ENCODE measurements around the gene C20orf204.

C20orf204 gene

DNA sequence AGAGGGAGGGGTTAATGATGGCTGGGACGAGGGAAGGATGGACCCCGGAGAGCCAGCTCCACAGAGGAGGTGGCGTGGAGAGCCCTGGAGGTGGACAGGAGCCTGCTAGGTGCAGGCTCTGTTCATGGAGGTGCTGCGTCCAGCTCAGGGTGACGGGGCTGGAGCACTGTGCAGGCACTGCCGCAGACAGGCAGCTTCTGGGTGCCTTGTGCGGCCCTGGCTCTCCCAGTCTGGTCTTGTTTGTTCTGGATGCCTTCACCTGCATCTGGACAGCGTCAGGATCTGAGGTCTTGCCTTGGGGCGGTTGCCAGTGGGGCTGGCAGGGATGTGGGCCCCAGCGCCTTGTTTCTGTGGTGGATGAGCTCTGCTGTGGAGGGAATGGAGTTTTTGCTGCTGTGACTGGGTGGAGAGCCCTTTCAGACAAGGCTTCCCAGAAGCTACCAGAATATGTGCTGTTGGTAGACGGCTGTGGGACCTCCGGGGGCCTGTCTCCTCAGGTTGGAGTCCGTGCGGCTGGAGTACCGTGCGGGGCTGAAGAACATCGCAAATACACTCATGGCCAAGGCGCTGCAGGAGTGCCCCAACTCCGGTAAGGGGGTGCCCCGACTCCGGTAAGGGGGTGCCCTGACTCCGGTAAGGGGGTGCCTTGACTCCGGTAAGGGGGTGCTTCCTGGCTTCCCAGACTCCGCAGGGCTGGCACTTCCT lies 7.8 kb upstream of the C20orf204 start:
- DNase-seq, result no peak

- no peak for DNase-seq
Measured at GRCh38 chr20:64029293-64030117, 6.5 kb upstream of the C20orf204 start.

- no peak for DNase-seq
Measured at GRCh38 chr20:64030371-64031134, 5.4 kb upstream of the C20orf204 start.

GRCh38 chr20:64031822-64032314 lies 4.1 kb upstream of the C20orf204 start:
- no peak for DNase-seq

- DNase-seq, result no peak
Measured at GRCh38 chr20:64032706-64033624, 3.0 kb upstream of the C20orf204 start.

DNA sequence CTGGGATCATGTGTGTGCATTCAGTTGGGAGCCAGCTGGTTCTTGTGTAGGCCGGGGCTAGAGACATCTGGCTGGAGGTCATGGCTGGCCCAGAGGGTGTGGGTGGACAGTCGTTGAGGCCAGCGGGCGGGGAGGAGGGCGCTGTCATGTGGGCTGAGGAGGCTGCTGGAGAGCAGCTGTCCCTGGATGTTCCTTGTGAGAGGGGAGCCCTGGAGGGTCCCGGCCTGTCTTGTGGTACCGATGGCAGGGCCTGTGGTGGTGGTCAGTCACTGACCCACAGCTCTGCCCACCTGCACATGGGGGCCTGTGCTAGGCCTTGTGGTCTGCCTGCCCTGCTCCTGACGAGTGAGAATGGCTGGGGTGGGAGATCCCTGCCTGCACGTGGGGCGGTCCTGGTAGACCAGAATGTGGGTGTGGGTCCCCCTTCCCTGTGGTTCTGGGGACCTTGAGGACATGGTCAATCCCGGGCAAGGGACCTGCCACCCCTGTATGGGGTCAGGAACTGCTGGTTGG lies 1.9 kb upstream of the C20orf204 start:
- DNase-seq, result no peak

DNA sequence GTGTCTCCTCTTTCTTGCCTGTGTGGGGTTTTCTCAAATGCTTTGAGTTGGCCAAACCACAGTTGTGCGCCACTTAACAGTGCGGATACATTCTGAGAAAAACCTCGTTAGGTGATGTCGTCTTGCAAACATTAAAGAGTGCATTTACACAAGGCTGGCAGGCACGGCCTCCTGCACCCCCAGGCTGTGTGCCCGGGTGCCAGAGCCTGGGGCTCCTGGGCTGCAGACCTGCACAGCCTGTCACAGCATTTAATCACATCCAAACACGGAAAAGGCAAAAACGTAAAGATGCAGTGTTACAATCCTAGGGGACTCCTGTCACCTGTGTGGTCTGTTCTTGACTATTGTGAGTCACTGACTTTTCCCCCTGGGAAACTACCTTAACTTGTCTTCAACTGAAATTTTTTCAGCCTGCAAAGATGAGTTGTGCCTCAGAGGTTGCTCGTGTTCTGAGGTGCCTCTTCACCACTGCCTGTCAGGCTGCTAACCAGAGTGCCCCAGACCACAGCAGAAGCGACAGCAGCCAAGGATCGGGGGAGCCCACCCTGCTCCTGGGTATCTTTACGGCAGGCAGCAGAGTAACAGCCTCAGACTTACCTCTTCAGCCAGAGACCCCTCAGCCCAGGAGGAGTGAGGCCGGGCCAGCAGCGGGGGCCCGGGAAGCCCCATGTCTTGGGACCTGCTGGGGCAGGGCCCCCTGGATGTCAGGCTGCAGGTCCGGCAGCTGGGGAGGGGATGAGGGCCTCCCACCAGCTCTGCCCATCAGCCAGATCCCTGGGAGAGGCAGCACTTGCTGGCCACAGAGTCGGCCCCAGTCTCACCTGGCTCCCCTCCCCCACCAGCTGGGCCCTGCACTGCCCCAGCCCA lies 683 bp upstream of the C20orf204 start:
- DNase-seq, result peak; percentile 30

DNA sequence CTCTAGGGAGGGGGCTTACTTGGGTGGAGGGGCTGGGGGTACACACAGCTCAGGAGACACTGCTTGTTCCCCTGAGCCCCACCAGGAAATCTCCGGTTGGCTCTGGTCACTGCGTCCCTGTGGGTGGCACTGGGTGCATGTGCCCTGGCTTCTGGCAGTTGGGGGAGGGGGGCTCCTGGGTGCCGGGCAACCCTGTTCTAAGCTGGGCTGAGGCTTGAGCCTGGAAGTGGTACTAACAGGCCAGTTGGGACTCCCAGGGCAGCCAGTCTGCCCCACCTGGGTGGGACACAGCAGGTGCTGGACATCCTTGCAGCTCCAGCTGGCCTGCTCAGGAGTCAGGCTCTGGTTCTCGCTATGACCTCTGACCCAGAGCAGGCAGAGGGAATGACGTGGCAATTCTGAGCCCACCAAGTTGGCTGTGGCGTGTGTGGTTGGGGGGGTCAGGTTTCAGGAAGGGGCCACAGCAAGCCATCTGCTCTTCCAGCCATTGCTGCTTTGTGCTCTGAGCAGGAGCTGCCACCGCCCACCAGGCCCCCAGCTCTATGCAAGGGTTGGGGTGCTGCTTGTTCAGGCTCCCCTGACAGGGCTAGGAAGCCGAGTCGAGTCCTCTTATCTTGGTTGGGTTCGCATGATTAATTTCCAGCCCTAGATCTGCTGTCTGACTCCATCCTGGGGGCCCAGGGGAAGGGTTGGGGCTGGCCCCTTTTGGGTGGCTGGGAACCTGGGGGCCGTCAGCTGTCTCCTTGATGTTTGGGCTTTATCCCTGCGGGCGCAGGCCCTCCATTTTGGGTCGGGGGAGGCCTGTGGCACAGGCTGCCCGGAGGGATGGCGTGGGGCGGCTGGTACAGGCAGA lies 590 bp downstream of the C20orf204 start:
- DNase-seq, result no peak

- DNase-seq, result no peak
Measured at GRCh38 chr20:64037199-64037497, 1.2 kb downstream of the C20orf204 start.

DNA sequence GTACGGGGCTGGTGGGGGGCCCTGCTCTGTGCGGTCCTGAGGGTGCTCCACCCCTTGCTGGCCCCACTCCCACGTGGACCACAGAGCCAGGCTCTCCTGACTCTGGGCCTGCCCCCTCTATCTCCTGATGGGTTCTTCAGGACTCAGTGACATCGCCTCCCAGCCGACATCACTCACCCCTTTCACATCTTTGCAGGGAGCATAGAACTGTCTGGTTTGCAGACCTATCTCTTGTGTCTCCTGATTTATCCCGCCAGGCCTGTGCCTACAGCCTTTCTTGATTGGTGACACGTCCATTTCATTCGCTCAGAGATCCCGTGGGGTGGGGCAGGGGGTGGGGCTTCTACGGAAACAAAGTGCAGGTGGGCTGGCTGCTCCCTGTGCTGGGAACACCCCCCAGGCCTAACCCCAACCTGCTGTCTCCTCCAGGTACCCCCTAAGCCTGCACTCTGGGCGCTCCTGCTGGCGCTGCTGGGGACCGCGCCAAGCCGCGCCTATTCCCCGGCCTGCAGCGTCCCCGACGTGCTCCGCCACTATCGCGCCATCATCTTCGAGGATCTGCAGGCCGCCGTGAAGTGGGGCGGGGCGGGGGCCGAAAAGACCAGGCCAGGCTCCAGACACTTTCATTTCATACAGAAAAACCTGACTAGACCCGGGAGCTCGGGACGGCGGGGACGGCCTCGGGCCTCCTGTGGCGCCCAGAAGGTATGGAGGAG lies 1.7 kb downstream of the C20orf204 start:
- peak; percentile 35 for DNase-seq

DNA sequence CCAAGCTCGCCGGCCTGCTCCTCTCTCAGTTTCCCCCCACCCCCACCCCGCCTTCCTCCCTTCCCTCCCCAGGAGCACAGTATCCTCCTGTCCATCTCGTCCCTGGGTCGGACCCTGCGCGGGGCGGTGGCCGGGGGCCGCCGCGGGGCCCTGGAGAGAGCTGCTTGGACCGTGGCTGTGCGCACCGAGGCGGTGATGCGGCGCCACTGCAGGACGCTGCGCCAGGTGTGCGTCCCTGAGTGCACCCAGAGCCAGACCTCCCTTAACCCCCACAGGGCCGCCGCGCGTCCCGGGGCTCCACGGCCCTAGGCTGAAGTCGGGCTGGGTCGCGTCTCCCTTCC lies 2.2 kb downstream of the C20orf204 start:
- DNase-seq, result no peak

DNA sequence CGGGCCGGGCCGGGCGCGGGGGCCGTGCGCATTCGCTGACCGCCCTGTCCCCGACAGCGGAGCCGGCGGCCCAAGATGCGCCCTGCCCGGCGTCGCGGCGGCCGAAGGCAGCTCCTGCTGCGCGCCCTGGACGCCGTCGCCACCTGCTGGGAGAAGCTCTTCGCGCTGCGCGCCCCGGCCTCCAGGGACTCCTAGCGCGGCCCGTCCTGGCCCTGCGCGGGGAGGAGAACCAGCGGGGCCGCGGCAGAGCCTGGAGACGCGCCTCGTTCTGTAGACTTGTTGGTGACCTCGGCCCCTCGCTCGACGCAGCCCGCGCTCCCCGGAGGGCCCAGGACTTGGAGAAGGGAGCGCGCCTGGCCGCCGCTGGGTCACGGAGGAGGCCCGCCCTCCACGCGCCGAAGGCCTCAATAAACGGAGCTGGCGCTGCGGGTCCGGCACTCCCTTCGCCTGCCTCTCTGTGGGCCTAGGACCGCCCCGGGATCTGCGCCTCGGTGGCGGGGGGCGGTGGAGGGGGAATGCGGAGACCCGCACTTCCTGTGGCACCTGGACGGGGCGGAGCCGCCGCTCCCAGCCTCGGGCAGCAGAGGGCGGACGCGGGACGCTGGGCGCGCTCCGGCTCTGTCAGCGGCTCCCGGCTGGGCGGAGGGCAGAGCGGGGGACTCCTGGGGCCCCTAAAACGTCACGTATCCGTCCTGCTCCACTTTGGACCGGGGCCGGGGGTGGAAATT lies 2.7 kb downstream of the C20orf204 start:
- DNase-seq, result peak; percentile 75

GRCh38 chr20:64039293-64040160 lies 3.5 kb downstream of the C20orf204 start:
- no peak for DNase-seq

- DNase-seq, result no peak
Measured at GRCh38 chr20:64040231-64041039, 4.5 kb downstream of the C20orf204 start.

DNA sequence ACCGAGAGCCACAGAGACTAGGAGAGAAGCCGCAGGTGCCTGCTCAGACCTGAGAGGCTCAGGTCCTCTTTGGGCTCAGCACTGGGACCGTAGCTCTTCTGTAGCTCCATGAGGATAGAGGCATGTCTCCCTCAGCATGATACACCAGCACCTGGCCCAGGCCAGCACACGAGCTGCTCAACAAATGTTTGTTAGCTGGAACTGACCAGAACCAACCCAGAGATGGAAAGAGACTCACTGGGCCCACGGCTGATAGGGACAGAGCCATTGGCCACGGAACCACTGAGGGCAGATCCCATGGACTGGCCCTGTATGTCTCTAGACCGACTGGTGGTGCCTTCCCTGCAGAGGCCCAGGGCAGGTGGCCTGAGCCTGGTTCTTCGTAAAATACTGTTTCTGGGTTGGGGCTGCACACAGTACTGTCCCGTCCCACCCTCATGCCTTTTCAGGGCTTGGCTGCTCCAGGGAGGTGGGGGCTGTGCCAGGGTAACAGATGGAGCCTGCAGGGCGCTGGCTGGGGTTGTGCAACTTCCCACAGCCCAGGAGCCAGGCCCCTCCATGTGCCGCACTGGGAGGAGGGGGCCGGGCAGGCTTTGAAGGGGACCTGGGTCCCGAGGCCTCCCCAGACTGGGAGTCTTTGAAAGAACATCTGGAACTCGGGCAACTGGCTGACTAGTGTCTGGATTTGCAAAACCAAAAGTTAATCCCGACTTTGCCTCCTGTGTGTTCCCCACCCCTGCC lies 5.2 kb downstream of the C20orf204 start:
- DNase-seq, result no peak

- DNase-seq, result no peak
Measured at GRCh38 chr20:64041781-64042053, 5.7 kb downstream of the C20orf204 start.

Measured in activated CD4-positive, alpha-beta T cell treated with anti-CD3 and anti-CD28 coated beads, Interleukin-2, amount 50 U/mL, for 1 hour (primary cell).